A673 (cell line): ENCODE measurements around the gene SGK1. TPM values are rescaled to one million over a fixed set of nuclear protein-coding genes. Genes with fewer than 3 reads are reported as not detected.

Experiments used
- BruUV-seq: library from RNA; stranded (reverse); fragments of 400-500 nt; replicated peaks from 2 replicates; lab custom pipeline; 2021; lab: Mats Ljungman, UMichigan
- CTCF ChIA-PET: fragments of 300-600 bp; sonication (Branson Sonifier 250); formaldehyde crosslinking; loops from one replicate; lab custom pipeline; 2022; ENCODE audit warnings: antibody characterized with exemption; lab: Charles Lee
- POLR2A ChIA-PET: fragments of 300-600 bp; sonication (Branson Sonifier 250); formaldehyde crosslinking; loops from one replicate; lab custom pipeline; 2022; ENCODE audit warnings: antibody characterized with exemption; ENCODE audit not compliant: low non-redundant PET; lab: Charles Lee
- DNase-seq: peaks from one replicate; pipeline ENCODE4 v3.0.0-alpha.2; 2015; ENCODE audit warnings: low spot score
- H3K27ac ChIP-seq: fragments of 200-600 bp; sonication (generic); 2 replicates; pipeline ENCODE4 v1.5.1; 2016; ENCODE audit warnings: mixed run types, low read depth, mild to moderate bottlenecking, mixed read lengths, antibody characterized with exemption, low read length; ENCODE audit not compliant: poor library complexity, severe bottlenecking
- H3K27me3 ChIP-seq: fragments of 200-600 bp; sonication (generic); replicated peaks from 2 replicates; pipeline ENCODE4 v1.6.1; 2017; ENCODE audit warnings: mixed run types, low read depth, mild to moderate bottlenecking, mixed read lengths, antibody characterized with exemption, low read length; ENCODE audit not compliant: insufficient read depth, poor library complexity
- H3K36me3 ChIP-seq: fragments of 200-600 bp; sonication (generic); 2 replicates; pipeline ENCODE4 v1.6.1; 2016; ENCODE audit warnings: mixed run types, mild to moderate bottlenecking, mixed read lengths, antibody characterized with exemption, low read length; ENCODE audit not compliant: insufficient read depth, poor library complexity, severe bottlenecking
- H3K4me1 ChIP-seq: fragments of 200-600 bp; sonication (generic); 2 replicates; pipeline ENCODE4 v1.6.1; 2017; ENCODE audit warnings: mixed run types, mild to moderate bottlenecking, mixed read lengths, antibody characterized with exemption, low read length; ENCODE audit not compliant: insufficient read depth, poor library complexity, severe bottlenecking
- H3K4me3 ChIP-seq: fragments of 200-600 bp; sonication (generic); 2 replicates; pipeline ENCODE4 v1.5.1; 2016; ENCODE audit warnings: low read depth, mixed run types, mild to moderate bottlenecking, mixed read lengths, low read length; ENCODE audit not compliant: poor library complexity, severe bottlenecking
- H3K9me3 ChIP-seq: fragments of 200-600 bp; sonication (generic); 2 replicates; pipeline ENCODE4 v1.6.1; 2016; ENCODE audit warnings: mixed run types, low read depth, mild to moderate bottlenecking, mixed read lengths, antibody characterized with exemption, low read length; ENCODE audit not compliant: poor library complexity, severe bottlenecking
- CTCF ChIP-seq: fragments of 300-800, 200-600 bp; sonication (generic); conservative IDR thresholded peaks from 2 replicates; pipeline ENCODE4 v1.5.1; 2017; ENCODE audit warnings: low read depth, mild to moderate bottlenecking, antibody characterized with exemption, low read length, moderate library complexity, mixed read lengths
- EZH2 ChIP-seq: fragments of 200-600 bp; sonication (generic); IDR thresholded peaks from 2 replicates; pipeline ENCODE4 v1.6.1; 2017; ENCODE audit warnings: borderline replicate concordance, low read depth, mild to moderate bottlenecking, mixed read lengths, antibody characterized with exemption, low read length; ENCODE audit not compliant: poor library complexity, severe bottlenecking
- intact Hi-C: fragments of 100-400 bp; cut with micrococcal nuclease; formaldehyde crosslinking; loops from one replicate; pipeline ENCODE4 v1.10.0; 2022; ENCODE audit not compliant: unreplicated experiment
- total RNA-seq: library from RNA; stranded (reverse); gene quantifications from 2 replicates; pipeline ENCODE4 v1.2.3, GENCODE V29; 2021

Gene SGK1
- total RNA-seq, 1 experiment from 2014 or later, result 73.3 TPM

GRCh38 chr6:134299236-134299635 lies 18.7 kb downstream of the SGK1 start:
- no peaks in the 10 kb centered on the region for H3K9me3 ChIP-seq
- intact Hi-C loops, result no loop called here
- H3K4me3 ChIP-seq, result no peak overlapping the region
- CTCF ChIA-PET, result no interaction called here
- TF ChIP-seq CTCF (no peak), EZH2 (no peak)
- POLR2A ChIA-PET, result interaction anchor here (0.7 kb wide), 1 partner anchor 18 kb away, joined by 14 read pairs; no protein-coding TSS in a partner anchor
- H3K4me1 ChIP-seq, result no peaks in the 10 kb centered on the region
- no TSS peak for BruUV-seq
- H3K27me3 ChIP-seq, result no peaks in the 10 kb centered on the region
- DNase-seq, result no peak
- no peaks in the 10 kb centered on the region for H3K36me3 ChIP-seq
- no peak overlapping the region for H3K27ac ChIP-seq

DNA sequence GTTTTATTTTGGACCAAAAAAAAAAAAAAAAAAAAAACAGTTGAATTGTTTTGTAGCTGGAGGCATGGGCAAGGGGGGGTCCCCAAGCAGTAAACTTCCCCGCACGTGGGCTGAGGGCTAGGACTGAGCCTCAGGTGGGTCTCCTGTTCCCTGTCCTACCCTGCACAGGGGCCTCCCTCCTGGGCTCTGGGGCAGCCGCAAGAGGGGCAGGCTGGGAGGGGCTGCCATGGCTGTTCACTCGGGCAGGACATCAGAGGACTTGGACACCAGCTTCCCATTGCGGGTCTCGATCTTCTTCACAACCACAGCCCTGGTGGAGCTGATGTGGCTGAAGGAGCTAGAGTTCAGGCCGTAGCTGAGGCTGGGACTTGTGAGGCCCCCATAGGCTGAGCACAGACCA lies 21.1 kb downstream of the SGK1 start:
- ChIA-PET CTCF (no interaction called here), POLR2A (no interaction called here)
- H3K4me3 ChIP-seq, result no peak overlapping the region
- no peaks in the 10 kb centered on the region for H3K27me3 ChIP-seq
- H3K4me1 ChIP-seq, result peaks cover 8% of the 10 kb centered on the region
- DNase-seq, result no peak
- H3K27ac ChIP-seq, result no peak overlapping the region
- intact Hi-C loops, result no loop called here
- H3K36me3 ChIP-seq, result no peaks in the 10 kb centered on the region
- BruUV-seq, result no TSS peak
- H3K9me3 ChIP-seq, result no peaks in the 10 kb centered on the region
- TF ChIP-seq EZH2 (no peak), CTCF (no peak)

- H3K27ac ChIP-seq, result no peak overlapping the region
- BruUV-seq, result no TSS peak
- no peak overlapping the region for H3K4me3 ChIP-seq
- CTCF ChIA-PET, result no interaction called here
- DNase-seq, result peak; percentile 33
- H3K9me3 ChIP-seq, result no peaks in the 10 kb centered on the region
- H3K27me3 ChIP-seq, result no peaks in the 10 kb centered on the region
- POLR2A ChIA-PET, result no interaction called here
- H3K36me3 ChIP-seq, result no peaks in the 10 kb centered on the region
- H3K4me1 ChIP-seq, result peaks cover 8% of the 10 kb centered on the region
- TF ChIP-seq EZH2 (no peak), CTCF (no peak)
- intact Hi-C loops, result no loop called here
Observed at GRCh38 chr6:134295953-134296553, 21.9 kb downstream of the SGK1 start.
